Effector CD4-positive, alpha-beta T cell (primary cell): ENCODE results near the gene SOHLH1.

Source experiments
- DNase-seq: peaks from one replicate; pipeline ENCODE4 v3.0.0-alpha.2; 2020

The SOHLH1 gene

DNA sequence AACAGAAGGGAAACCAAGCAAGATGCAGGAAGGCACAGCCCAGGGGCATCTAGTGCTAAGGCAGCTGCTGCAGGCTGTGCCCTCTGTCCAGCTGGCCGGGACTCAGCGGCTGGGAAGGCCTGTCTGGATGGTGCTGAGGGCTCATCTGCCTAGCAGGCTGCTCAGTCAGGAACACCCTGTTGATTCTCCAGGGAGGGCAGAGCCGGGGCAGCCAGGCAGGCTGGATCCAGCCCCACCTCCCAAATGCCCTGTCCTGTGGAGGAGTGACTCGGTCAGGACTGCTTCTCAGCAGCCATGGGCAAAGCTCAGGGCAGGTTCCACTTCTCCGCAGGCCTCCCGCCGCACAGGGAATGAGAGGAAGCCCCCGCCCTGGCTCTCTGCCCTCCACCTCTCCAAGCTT, 44.0 kb downstream of the SOHLH1 start:
- no peak for DNase-seq

DNA sequence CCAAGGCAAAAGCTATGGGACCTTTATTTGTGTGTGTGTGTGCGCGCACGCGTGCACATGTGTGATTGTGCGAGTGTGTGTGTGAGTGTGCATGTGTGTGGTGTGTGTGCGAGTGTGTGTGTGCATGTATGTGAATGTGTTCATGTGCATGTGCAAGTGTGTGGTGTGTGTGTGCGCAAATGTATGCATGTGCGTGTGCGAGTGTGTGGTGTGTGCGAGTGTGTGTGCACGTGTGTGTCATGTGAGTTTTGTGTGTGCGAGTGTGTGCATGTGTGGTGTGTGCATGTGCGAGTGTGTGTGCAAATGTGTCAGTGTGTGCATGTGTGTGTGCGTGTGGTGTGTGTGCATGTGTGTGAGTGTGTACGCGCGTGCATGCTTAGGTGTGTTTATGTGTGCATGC, 48.9 kb downstream of the SOHLH1 start:
- no peak for DNase-seq

DNA sequence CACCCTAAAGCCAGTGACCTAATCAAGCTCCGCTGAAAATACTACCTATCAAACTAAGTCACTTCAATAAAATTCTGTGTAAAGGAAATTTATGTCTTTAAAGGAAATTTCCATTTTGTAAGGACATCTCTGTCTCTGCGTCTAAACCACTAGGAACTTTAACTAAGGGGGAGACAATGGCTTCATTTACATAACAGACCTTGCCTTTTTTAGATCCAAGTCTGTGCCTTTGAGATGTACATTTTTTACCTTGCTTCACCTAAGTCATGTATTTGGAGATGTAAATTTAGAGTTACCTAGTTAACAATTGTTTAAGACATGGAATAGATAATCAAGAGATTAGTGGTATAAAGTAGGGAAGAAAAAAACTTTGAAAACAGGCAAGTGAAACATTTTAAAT, 49.8 kb downstream of the SOHLH1 start:
- DNase-seq = no peak

DNA sequence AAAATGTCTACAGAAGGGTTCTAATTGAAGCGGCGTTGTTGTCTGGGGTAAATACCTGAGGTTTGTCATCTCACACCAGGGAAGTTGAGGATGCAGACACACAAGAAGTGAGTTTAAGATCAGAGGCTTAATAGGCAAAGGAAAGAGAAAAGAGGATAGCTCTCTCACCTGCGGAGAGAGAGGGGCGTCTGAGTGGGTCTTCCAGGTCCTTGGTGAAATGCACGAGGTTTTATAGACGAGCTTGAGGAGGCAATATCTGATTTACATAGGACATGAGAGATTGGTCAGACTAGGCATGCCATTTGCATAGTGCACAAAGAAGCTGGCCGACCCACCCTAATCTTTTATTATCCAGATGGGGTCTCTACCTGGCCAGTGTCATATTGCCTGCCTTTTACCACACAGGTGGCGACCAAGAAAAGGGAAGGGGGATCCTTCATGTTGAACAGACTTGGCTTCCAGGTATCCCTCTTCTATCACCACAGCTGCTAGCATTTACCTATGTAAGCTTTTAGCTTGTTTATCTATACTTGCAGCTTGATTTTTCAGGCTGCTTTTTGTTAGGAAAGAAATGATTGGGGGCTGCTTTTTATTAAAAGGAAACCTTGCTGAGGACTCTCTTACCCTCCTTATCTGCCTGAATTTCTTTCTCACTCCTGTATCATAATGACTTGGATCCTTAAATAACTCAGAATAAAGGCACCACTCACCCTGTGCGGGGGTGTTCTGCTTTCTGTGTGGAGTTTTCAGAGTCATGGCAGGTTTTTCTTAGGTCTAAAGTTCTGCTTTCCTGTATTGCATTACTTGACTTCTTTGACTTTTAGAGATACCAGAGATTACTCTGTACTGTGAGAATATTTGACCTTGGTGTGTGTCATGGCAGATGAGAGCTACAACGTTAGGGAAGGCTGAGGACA, 50.5 kb downstream of the SOHLH1 start:
- DNase-seq = no peak

DNA sequence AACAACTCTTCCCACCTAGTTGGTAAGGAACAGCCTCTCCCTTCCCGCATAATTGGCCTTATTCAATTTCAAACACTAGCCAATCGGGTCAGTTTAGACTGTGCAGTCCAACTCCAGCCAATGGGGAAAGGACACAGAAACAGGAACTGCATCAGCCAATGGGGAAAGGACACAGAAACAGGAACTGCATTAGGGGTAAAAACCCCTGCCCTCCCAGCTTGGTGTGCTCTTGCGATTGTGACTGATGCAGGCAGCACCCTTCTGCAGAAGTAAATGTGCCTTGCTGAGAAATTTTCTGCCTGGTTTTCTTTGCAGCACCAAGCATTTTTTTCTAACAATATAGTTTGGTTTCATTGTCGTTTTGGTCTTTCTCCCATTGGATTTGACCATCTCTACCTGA, 51.4 kb downstream of the SOHLH1 start:
- DNase-seq = no peak

DNA sequence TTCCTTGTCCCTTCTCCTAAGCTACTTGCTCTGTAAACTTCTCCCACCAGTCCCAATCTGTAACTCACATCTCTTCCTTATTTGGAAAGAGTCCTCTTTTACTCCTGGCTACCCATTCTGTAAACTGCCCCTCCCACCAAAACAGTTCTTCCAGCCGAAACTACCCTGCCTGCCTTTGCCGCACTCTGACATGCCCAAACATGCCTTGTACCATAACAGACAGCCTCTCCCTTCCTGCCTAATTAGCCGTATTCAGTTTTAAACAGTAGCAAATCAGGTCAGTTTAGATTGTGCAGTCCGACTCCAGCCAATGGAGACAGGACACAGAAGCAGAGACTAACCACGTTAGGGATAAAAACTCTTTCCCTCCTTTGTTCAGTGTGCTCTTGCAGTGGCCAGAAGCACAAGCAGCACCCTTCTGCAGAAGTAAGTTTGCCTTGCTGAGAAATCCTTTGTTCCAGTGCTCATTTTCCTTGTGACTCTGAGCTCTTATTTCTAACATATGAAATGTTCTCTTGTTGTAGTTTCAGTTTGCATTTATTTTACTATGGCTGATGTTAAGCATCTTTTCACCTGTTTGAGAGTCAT, 54.6 kb downstream of the SOHLH1 start:
- DNase-seq = no peak
